H1 (cell line): ENCODE data around the gene NEK4.

Experiments used
- RXRA ChIP-seq: IDR thresholded peaks from 2 replicates; pipeline ENCODE4 v1.6.1; 2011; ENCODE audit warnings: low read depth, mild to moderate bottlenecking, low read length, moderate library complexity; ENCODE audit not compliant: insufficient read depth
- SIN3A ChIP-seq, 2 experiments: IDR thresholded peaks in 1 of 2; conservative IDR thresholded peaks in 1 of 2; 2 replicates each; pipeline ENCODE4 v1.6.1; 2011 to 2012; ENCODE audit warnings: low read length in 2 of 2, improper control_type of control experiment in 1 of 2, low read depth in 1 of 2, mild to moderate bottlenecking in 1 of 2

DNA sequence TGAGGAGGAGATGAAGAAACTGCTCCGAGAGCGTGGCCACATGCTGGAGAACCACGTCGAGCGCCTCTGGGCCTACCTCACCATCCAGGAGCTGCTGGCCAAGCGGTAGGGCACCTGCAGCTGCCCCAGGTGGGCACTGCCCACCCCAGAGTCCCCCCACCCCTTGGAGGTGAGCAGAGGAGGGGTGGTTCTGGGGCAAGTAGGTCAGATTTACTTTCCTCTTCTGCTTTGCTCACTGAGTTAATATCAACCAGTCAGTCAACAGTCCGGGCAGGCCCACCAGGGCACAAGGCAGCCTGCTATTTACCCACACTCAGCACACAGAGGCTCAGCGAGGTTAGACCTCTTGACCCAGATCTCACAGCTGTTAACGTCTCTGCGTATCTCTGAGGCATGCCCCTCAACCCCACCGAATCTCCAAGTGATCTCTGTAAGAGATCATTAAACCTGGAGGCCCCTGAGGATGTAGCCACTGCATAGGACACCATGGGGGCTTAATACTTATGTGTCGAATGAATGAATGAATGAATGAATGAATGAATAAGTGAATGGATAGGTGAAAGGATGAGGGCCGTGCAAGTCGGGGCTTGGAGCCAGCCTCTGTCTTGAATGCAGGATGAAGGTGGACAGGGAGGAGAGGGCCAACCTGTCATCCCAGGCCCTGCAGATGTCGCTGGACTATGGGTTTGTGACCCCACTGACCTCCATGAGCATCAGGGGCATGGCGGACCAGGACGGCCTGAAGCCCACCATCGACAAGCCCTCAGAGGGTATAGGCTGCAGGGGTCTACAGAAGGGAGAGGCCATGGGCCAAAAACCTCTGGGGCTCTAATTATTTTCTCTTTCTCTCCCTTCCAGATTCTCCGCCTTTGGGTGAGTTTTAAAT lies 15.8 kb upstream of the NEK4 start:
- TF ChIP-seq RXRA (no peak), SIN3A (conservative IDR thresholded peaks at IDR 0.05 in 1 of 2, IDR thresholded peaks at IDR 0.05 in 1 of 2; ENCODE audit: low read depth in 1 of 2, low read length in 2 of 2) (no peak)
